T-helper 9 cell (primary cell): ENCODE results near the gene SPRED2.

Source experiments
- DNase-seq: peaks from one replicate; pipeline ENCODE4 v3.0.0-alpha.2; 2020

Gene SPRED2

GRCh38 chr2:65383541-65384488, 48.6 kb downstream of the SPRED2 start:
- DNase-seq: no peak

- peak; percentile 42 for DNase-seq
Measured at GRCh38 chr2:65382776-65383357, 49.5 kb downstream of the SPRED2 start.

DNA sequence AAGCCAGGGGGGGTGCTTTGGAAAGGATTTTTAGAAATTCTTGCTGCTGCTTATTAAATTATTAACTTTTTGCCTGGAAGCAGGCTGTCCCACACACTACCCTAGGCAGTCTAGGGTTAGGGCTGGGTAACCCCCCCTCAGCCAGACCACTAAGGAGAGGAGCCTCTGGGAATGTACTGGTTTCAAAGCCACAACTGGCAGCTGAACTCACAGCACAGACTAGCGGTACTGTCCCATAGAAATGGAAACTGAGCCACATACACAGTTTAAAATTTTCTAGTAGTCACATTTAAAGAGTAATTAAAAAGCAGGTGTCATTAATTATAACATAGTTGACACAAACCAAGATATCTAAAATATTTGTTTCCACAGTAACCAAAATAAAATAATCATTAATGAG, 50.1 kb downstream of the SPRED2 start:
- DNase-seq: no peak

GRCh38 chr2:65381607-65382051, 50.8 kb downstream of the SPRED2 start:
- no peak for DNase-seq

GRCh38 chr2:65380255-65380654, 52.1 kb downstream of the SPRED2 start:
- DNase-seq: no peak

DNA sequence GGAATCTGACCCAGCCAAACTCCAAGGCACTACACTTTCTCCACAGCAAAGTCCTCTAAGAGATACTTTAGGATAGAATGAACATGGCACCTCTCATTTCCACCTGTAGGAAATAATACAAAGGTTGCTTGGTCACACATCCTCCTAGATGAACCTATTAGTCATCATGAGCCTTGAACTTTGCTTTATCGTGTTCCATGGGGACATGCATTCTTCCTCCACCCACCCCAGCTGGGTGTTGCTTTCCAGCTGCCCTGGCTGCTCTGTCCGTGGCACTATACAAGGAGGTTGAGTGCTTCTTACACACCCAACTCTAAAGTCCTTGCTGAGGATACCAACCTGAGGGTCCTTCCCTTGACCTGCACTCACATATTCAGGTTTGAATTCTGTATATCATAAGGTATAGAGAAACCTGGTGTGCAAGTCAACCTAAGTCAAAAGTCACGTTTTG, 52.7 kb downstream of the SPRED2 start:
- DNase-seq: no peak

DNA sequence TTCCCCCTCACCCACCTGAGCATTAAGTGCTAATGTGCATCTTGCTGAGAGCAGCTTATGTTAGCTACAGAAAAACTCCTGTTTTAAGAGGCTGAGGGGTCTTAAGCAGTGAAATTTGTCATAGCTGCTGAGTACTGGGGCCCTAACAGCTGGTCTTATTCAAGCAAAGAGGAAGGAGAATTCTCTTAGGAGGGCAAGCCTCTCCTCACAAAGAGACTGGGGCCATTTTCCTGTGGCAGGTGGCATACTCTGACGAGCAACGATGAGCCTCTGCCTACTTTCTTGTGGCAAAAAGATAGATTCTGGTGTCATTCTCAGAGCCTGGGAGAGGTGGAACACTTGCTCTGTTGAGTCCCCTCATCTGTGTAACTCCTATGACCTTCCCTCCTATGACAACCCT, 53.2 kb downstream of the SPRED2 start:
- no peak for DNase-seq

GRCh38 chr2:65378290-65378689, 54.1 kb downstream of the SPRED2 start:
- DNase-seq: no peak

- no peak for DNase-seq
Measured at GRCh38 chr2:65377556-65378192, 54.7 kb downstream of the SPRED2 start.

DNA sequence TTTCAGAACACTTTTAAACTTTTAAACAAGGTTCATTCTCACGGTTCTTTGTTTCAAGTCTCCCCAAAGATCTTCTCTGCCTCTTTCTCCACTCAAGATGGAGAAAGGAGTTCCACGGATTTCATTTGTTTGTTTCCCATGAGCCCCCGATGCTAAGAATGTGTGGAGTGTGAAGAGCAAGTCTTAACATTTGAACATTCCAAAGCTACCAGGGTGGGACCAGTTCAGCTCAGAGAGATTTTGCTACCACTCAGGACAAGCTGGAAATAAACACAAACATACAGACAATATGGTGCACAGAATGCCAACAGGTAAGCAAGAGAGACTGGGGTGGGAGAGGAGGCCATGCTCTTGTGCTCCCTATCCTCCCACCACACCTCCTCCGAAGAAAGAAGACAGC, 56.7 kb downstream of the SPRED2 start:
- no peak for DNase-seq

GRCh38 chr2:65374999-65375398, 57.4 kb downstream of the SPRED2 start:
- no peak for DNase-seq

- no peak for DNase-seq
Measured at GRCh38 chr2:65374575-65374974, 57.8 kb downstream of the SPRED2 start.

- no peak for DNase-seq
Measured at GRCh38 chr2:65373365-65373918, 59.0 kb downstream of the SPRED2 start.

- DNase-seq: no peak
Measured at GRCh38 chr2:65372619-65373018, 59.8 kb downstream of the SPRED2 start.

DNA sequence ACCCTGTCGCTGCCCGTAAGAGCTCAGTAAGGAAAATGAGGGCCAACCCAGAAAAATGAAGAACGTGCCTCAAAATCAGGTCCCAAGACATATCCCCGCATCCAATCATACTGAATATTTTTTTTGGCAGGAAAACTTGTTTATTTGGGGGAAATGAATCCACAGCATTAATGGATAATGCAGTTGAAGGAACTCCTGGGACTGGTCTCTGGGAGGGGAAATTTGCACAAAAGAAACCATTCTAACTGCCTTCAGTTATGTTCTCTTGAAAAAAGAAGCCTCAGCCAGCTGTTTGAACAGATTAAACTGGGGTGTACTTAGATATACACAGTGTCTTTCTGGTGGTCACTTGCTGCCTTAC, 61.3 kb downstream of the SPRED2 start:
- no peak for DNase-seq

DNA sequence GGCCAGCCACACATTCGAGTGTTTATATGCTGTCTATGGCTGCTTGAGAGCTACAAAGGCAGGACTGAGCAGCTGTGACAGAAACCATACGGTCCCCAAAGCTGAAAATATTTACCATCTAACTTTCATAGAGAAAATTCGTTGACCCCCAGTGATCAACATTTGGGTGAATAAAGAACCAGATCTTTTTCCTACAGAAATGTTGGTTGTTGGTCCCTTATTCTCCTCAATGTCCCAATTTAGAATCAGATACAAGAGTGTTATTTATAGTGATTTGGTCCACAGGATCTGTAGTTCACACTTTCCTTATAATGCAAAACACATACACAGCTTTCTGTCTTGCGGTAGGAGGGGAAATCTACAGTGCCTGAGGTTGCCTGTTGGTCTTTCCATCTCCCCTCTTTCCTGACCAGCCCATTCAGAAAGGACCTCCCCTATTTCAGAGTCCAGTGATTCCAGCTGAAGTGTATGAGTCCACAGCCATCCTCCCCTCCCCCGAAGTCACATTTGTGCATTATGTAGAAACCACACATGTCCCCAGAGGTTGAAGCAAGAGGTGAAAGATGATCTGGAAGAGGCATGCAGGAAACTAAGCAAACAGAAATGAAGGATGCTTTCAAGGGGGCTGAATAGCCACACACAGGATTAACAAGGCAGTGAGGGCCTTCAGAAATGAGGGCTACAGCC, 61.9 kb downstream of the SPRED2 start:
- DNase-seq: no peak

DNA sequence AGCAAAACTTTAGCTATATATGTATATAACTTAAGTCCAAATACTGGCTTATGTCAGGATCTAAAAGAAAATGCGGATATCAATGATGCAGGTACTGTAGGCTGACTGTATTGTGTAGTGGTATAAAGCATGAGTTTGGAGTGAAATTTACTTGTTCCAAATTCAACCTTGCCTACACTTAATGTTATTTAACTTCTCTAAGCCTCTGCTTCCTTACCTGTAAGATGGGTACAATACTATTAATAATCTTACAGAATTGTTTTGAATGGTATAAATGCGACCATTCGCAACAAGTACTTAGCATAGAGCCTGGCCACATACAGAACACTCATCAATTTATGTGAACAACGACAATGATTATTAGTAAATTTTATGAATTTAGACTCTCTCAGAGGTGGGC, 62.4 kb downstream of the SPRED2 start:
- DNase-seq: no peak

- DNase-seq: no peak
Measured at GRCh38 chr2:65369574-65369973, 62.8 kb downstream of the SPRED2 start.

DNA sequence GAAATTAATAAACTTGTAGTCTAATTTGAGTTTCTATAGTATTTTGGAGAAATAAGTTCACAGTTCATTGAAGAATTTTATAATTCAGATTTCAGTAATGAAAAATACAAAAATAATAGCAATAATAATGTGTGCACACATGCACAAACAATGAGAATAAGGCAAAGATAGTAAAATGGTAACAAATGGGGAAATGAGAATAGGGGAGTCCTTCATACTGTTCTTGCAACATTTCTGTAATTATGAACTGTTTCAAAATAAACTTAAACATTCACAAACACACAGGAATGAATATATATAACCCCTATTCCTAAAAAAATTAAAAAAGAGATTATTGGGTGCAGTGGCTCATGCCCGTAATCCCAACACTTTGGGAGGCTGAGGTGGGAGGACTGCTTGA, 63.9 kb downstream of the SPRED2 start:
- no peak for DNase-seq

DNA sequence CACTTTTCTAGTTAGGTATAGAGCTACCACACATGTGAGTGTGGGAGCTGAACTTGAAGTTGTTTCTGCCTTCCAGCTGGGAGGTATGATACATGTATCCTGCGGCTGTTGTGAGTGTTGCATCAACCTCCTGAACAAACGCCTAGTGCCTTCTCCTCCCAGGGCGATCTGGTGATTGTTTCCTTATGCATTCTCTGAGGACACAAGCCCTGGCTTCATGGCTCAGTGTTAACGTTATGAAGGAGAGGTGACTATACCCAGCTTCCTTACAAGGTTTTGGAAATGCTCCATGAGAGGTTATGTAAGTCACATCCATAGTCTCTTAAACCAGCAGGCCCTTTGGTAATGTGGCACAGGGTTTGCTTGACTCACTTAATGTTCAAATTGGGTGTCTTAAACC, 64.9 kb downstream of the SPRED2 start:
- DNase-seq: no peak

DNA sequence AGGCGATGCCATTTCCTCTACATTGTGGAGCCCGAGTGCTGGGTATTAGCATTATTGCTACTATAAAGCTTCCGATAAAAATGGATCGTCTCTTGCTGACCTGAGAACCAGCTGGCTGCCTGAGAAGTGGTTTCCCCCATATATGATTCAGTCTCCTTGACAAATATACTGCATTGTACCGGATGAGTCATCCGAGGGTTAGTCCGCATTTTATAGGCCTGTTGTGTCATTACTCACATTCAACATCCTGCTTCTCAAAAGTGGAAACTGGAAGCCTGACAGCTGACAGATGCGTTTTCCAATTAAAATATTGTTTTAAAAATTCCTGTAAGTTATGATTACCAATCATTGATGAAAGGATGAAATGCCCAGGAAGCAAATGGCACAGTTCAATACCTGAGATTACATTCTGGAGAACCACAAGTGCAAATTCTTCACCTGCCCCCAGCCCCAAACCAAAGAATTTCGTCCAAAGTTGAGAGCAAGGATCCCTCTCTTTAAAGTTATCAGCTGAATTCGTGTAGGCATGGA, 65.7 kb downstream of the SPRED2 start:
- DNase-seq: no peak

DNA sequence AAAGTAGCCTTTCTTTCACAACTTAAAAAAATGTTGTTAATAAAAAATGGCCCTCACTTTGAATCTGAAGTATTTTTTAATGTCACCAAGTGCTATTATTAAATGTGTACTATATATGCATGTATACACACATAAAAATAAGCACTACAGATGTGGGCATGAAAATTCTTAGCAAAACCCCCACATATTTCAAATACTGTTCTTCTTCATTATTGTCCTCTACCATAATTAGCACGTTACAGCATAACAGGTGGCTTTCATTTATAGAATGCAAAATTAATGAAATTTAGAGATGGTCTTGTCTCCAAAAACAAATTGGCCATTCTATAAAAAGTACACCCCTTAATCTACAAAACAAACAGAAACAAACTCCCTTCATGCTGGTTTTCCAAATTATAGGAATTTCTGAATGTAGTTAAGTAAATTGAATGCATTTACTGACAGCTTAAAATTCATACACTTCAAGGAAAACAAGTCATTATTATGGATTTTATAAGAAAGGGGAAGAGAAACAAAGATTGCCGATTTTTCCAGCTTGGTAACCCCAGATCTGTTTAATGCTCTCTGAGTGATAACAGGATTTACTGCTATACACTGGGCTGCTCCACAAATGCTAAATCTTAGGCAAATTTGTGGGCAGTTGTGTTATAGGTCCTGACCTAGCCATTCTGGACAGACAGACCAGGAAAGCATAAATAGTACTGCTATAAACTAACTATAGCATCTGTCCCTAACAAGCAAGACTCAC, 67.2 kb downstream of the SPRED2 start:
- no peak for DNase-seq
